ENCODE data around the gene HOXB3. TPM values are rescaled to one million over a fixed set of nuclear protein-coding genes. Genes with fewer than 3 reads are reported as not detected.

Gene HOXB3
- total RNA-seq, 3 donors from 2014 or later: 13.8 to 36.7 (median 14.4) TPM

- Histone ChIP-seq H3K36me3 (no peaks in the 10 kb centered on the region), H3K27ac (peak overlapping the region; percentile 54 to 97), H3K27me3 (peaks cover 0 to 17% of the 10 kb centered on the region in 2 donors), H3K9me3 (no peaks in the 10 kb centered on the region), H3K4me3 (peak overlapping the region; percentile 5 to 49 (median 10)), H3K4me1 (peaks cover 0 to 3% of the 10 kb centered on the region in 2 donors)
- DNase-seq (ENCODE audit: low spot score in 2 of 2): no peak
- TF ChIP-seq, protein P1, sequence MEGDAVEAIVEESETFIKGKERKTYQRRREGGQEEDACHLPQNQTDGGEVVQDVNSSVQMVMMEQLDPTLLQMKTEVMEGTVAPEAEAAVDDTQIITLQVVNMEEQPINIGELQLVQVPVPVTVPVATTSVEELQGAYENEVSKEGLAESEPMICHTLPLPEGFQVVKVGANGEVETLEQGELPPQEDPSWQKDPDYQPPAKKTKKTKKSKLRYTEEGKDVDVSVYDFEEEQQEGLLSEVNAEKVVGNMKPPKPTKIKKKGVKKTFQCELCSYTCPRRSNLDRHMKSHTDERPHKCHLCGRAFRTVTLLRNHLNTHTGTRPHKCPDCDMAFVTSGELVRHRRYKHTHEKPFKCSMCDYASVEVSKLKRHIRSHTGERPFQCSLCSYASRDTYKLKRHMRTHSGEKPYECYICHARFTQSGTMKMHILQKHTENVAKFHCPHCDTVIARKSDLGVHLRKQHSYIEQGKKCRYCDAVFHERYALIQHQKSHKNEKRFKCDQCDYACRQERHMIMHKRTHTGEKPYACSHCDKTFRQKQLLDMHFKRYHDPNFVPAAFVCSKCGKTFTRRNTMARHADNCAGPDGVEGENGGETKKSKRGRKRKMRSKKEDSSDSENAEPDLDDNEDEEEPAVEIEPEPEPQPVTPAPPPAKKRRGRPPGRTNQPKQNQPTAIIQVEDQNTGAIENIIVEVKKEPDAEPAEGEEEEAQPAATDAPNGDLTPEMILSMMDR (IDR thresholded peaks at IDR 0.05): no peak
- no peak for TF ChIP-seq POLR2A (IDR thresholded peaks at IDR 0.05)
- no peak for TF ChIP-seq POLR2AphosphoS5 (IDR thresholded peaks at IDR 0.05)
- intact Hi-C loops (cut with DNase I; ENCODE audit: low total_unique reads): no loop called here
Measured at GRCh38 chr17:48546137-48546923, 43.7 kb downstream of the HOXB3 start.

GRCh38 chr17:48545539-48545938 is 44.5 kb downstream of the HOXB3 start:
- peaks cover 0 to 16% of the 10 kb centered on the region in 2 donors for H3K27me3 ChIP-seq
- intact Hi-C loops (cut with DNase I; ENCODE audit: low total_unique reads): no loop called here
- H3K4me1 ChIP-seq: peaks cover 0 to 3% of the 10 kb centered on the region in 2 donors
- TF ChIP-seq, protein P1 (IDR thresholded peaks at IDR 0.05): no peak
- no peak for TF ChIP-seq POLR2A (IDR thresholded peaks at IDR 0.05)
- no peak for TF ChIP-seq POLR2AphosphoS5 (IDR thresholded peaks at IDR 0.05)
- H3K9me3 ChIP-seq: no peaks in the 10 kb centered on the region
- peak overlapping the region; percentile 93 to 97 for H3K27ac ChIP-seq
- no peak overlapping the region for H3K4me3 ChIP-seq
- no peaks in the 10 kb centered on the region for H3K36me3 ChIP-seq
- DNase-seq (ENCODE audit: low spot score in 2 of 2): no peak

GRCh38 chr17:48545022-48545375 is 45.0 kb downstream of the HOXB3 start, which contains the start of gene HOXB2:
TSS of gene HOXB2 (minus strand) at chr17:48545109. CDS start at chr17:48544911, 198 bp downstream.
- intact Hi-C loops (cut with DNase I; ENCODE audit: low total_unique reads): no loop called here
- H3K27me3 ChIP-seq: peaks cover 0 to 14% of the 10 kb centered on the region in 2 donors
- TF ChIP-seq POLR2A (IDR thresholded peaks at IDR 0.05) (no peak), POLR2AphosphoS5 (IDR thresholded peaks at IDR 0.05) (no peak)
- TF ChIP-seq, protein P1 (IDR thresholded peaks at IDR 0.05): no peak

DNA sequence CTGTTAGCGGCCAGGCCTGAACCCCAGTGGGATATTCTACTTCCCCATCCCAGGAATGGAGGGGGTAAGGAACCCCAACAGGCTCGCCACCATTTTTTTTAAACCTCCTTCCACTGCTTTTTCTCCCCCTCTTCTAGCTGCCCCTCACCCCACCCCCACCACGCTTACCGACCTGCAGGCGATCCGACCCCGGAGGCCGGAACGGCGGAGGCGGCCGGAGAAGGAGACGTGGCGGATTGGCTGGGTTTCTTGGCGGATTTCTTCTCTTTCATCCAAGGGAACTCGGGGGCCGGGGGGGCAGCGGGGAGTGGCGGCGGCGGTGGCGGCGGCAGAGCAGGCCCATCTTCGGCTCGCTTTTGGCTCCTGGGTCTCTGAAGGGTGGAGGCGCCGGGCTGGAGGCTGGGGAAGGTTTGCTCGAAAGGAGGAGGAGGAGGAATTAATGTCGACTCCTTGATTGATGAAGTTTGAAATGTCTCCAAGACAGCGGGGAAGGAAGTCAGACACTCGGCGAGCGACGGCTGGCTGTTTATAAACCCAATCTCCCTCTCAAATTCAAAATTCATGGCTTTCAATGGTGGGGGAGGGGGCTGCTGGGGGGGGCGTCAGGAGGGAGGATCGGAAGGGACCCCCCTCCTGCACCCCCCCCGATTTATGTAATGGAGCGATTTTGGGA is 45.6 kb downstream of the HOXB3 start:
- H3K36me3 ChIP-seq: no peaks in the 10 kb centered on the region
- peak; percentile 62 to 81 for DNase-seq (ENCODE audit: low spot score in 2 of 2)
- peaks cover 0 to 3% of the 10 kb centered on the region in 2 donors for H3K4me1 ChIP-seq
- intact Hi-C loops (cut with DNase I; ENCODE audit: low total_unique reads): loop anchor here (5.0 kb wide), 1 partner anchor 33 kb away; the partner anchor contains the start of gene HOXB4
- peak overlapping the region; percentile 93 to 97 for H3K27ac ChIP-seq
- H3K4me3 ChIP-seq: peak overlapping the region; percentile 57 to 95 (median 60)
- no peaks in the 10 kb centered on the region for H3K9me3 ChIP-seq
- peaks cover 0 to 14% of the 10 kb centered on the region in 2 donors for H3K27me3 ChIP-seq
- TF ChIP-seq POLR2AphosphoS5 (IDR thresholded peaks at IDR 0.05): peak in 2 of 3 donors; percentile 21 to 37
- TF ChIP-seq, protein P1 (IDR thresholded peaks at IDR 0.05): no peak
- peak; percentile 20 for TF ChIP-seq POLR2A (IDR thresholded peaks at IDR 0.05)

More at GRCh38 chr17:48545022-48545375, 45.0 kb downstream of the HOXB3 start, which contains the start of gene HOXB2:
- DNase-seq (ENCODE audit: low spot score in 2 of 2): no peak
- H3K9me3 ChIP-seq: no peaks in the 10 kb centered on the region
- H3K36me3 ChIP-seq: no peaks in the 10 kb centered on the region
- H3K4me1 ChIP-seq: peaks cover 0 to 3% of the 10 kb centered on the region in 2 donors
- peak within 1 kb of the TSS; percentile 57 to 95 (median 60) for H3K4me3 ChIP-seq
- peak within 1 kb of the TSS; percentile 93 to 97 for H3K27ac ChIP-seq
